K562 (cell line): Measurements from ENCODE around the gene CSAD. TPM values are rescaled to one million over a fixed set of nuclear protein-coding genes. Genes with fewer than 3 reads are reported as not detected.

ENCODE experiments used
- ATF4 ChIP-seq: fragments of 450-650 bp; formaldehyde crosslinking; IDR thresholded peaks from 2 replicates; pipeline ENCODE4 v1.4.0; 2022; ENCODE audit warnings: mild to moderate bottlenecking, moderate library complexity
- DIDO1 ChIP-seq: fragments of 450-650 bp; IDR thresholded peaks from 2 replicates; pipeline ENCODE4 v1.6.1; 2016; ENCODE audit warnings: low read depth, missing biosample characterization, missing genetic modification characterization
- ILK ChIP-seq: fragments of 450-650 bp; IDR thresholded peaks from 2 replicates; pipeline ENCODE4 v1.6.1; 2016; ENCODE audit warnings: missing genetic modification characterization, low read depth, mild to moderate bottlenecking, missing compliant biosample characterization, moderate library complexity, borderline replicate concordance
- L3MBTL2 ChIP-seq: fragments of 450-650 bp; IDR thresholded peaks from 2 replicates; pipeline ENCODE4 v1.6.1; 2016; ENCODE audit warnings: mild to moderate bottlenecking, moderate library complexity
- MAFK ChIP-seq: IDR thresholded peaks from 2 replicates; pipeline ENCODE4 v1.6.1; 2011; ENCODE audit warnings: low read length, improper control_type of control experiment
- MEF2D ChIP-seq: conservative IDR thresholded peaks from 2 replicates; pipeline ENCODE4 v1.6.1; 2016; ENCODE audit warnings: low read depth, missing genetic modification characterization, missing compliant biosample characterization
- NCOA6 ChIP-seq: fragments of 450-650 bp; IDR thresholded peaks from 2 replicates; pipeline ENCODE4 v1.6.1; 2017; ENCODE audit warnings: mild to moderate bottlenecking
- NUFIP1 ChIP-seq: fragments of 450-650 bp; IDR thresholded peaks from 2 replicates; pipeline ENCODE4 v1.6.1; 2018; ENCODE audit not compliant: partially characterized antibody
- PHF20 ChIP-seq: fragments of 450-650 bp; IDR thresholded peaks from 2 replicates; pipeline ENCODE4 v1.6.1; 2018; ENCODE audit not compliant: partially characterized antibody
- RBM39 ChIP-seq: fragments of 200-400 bp; formaldehyde crosslinking; optimal IDR thresholded peaks from 2 replicates; pipeline ENCODE3; 2018; ENCODE audit warnings: low read depth, low read length
- SIN3B ChIP-seq: fragments of 450-650 bp; IDR thresholded peaks from 2 replicates; pipeline ENCODE4 v1.6.1; 2017; ENCODE audit warnings: low read depth, mild to moderate bottlenecking, moderate library complexity
- SMC3 ChIP-seq: conservative IDR thresholded peaks from 2 replicates; pipeline ENCODE4 v1.6.1; 2011; ENCODE audit warnings: low read depth, low read length, improper control_type of control experiment; ENCODE audit not compliant: insufficient read depth
- SP2 ChIP-seq: IDR thresholded peaks from 2 replicates; pipeline ENCODE4 v1.6.1; 2011; ENCODE audit warnings: mild to moderate bottlenecking, low read depth, low read length, moderate library complexity; ENCODE audit not compliant: poor library complexity, severe bottlenecking; ENCODE audit errors: extremely low read depth
- TAF7 ChIP-seq: fragments of 450-650 bp; IDR thresholded peaks from 2 replicates; pipeline ENCODE4 v1.6.1; 2016; ENCODE audit warnings: missing genetic modification characterization, missing compliant biosample characterization
- TBP ChIP-seq: optimal IDR thresholded peaks from 2 replicates; pipeline ENCODE3; 2011; ENCODE audit warnings: low read depth, low read length, improper control_type of control experiment
- TEAD4 ChIP-seq, 2 experiments: sonication (generic) in 1 of 2; formaldehyde crosslinking in 1 of 2; IDR thresholded peaks; 2 replicates each; pipeline versions ENCODE4 v1.6.1 to v1.8.0; 2012 to 2022; ENCODE audit warnings: borderline replicate concordance in 1 of 2, inconsistent platforms in 1 of 2, low read length in 1 of 2, mild to moderate bottlenecking in 1 of 2, missing genetic modification reagents in 1 of 2
- TFAP4 ChIP-seq: sonication (generic); formaldehyde crosslinking; IDR thresholded peaks from 2 replicates; pipeline ENCODE4 v1.8.0; 2022; ENCODE audit warnings: missing genetic modification reagents, mild to moderate bottlenecking, moderate library complexity, borderline replicate concordance
- THRB ChIP-seq: fragments of 450-650 bp; formaldehyde crosslinking; conservative IDR thresholded peaks from 2 replicates; pipeline ENCODE4 v1.4.0; 2022; ENCODE audit warnings: mild to moderate bottlenecking, missing genetic modification characterization
- YY1 ChIP-seq, 3 experiments: IDR thresholded peaks; 2 replicates each; pipeline ENCODE4 v1.6.1; 2011; ENCODE audit warnings: low read length in 2 of 3, mild to moderate bottlenecking in 2 of 3, moderate library complexity in 2 of 3, borderline replicate concordance in 1 of 3, control low read depth in 1 of 3, low read depth in 1 of 3; ENCODE audit not compliant: insufficient read depth in 3 of 3, insufficient replicate concordance in 2 of 3, control insufficient read depth in 1 of 3, insufficient read length in 1 of 3; ENCODE audit errors: extremely low read depth in 1 of 3
- ZBTB5 ChIP-seq: fragments of 450-650 bp; IDR thresholded peaks from 2 replicates; pipeline ENCODE4 v1.6.1; 2017; ENCODE audit warnings: antibody characterized with exemption
- ZEB2 ChIP-seq: fragments of 450-650 bp; IDR thresholded peaks from 2 replicates; pipeline ENCODE4 v1.6.1; 2016
- ZFP36 ChIP-seq: fragments of 150-350 bp; IDR thresholded peaks from 2 replicates; pipeline ENCODE4 v1.6.1; 2018; ENCODE audit warnings: low read length, low read depth; ENCODE audit not compliant: partially characterized antibody
- polyA plus RNA-seq, 8 experiments: library from polyadenylated mRNA; depleted of rRNA in 4 of 8; stranded (reverse) in 5 of 8; unstranded in 3 of 8; fragments of >200 nt; fragmentation: Nextera tagmentation in 2 of 8; fragmentation: Illumina TruSeq in 1 of 8; extraction: Ambion mirVana in 2 of 8; extraction: Trizol in 1 of 8; gene quantifications; 2 replicates each; pipeline versions ENCODE4 v1.2.1 to v1.2.3, GENCODE V29; 2011 to 2014; ENCODE audit warnings: inconsistent platforms in 1 of 8, missing spikeins in 1 of 8
- total RNA-seq, 7 experiments: library from RNA; depleted of rRNA in 6 of 7; stranded (reverse); fragments of >200 nt in 6 of 7; fragmentation: Illumina TruSeq in 2 of 7; extraction: Trizol in 2 of 7; gene quantifications; 2 replicates each; pipeline versions ENCODE4 v1.2.1 to v1.2.3, GENCODE V29; 2011 to 2021; ENCODE audit warnings: low replicate concordance in 1 of 7

CSAD gene
- total and polyA plus RNA-seq, 9 of the 15 experiments (the other 6 are each of a cell fraction or from before 2014, with no cell fraction given), result 1.8 to 19.6 (median 8.1) TPM

GRCh38 chr12:53159195-53159839, 21.4 kb downstream of the CSAD start (continued):
- TF ChIP-seq MAFK (no peak), NUFIP1 (peak; percentile 22), YY1 (IDR thresholded peaks at IDR 0.05; ENCODE audit: borderline replicate concordance in 1 of 3, control insufficient read depth in 1 of 3, extremely low read depth in 1 of 3, insufficient read depth in 3 of 3, insufficient read length in 1 of 3, insufficient replicate concordance in 2 of 3, low read depth in 1 of 3, low read length in 2 of 3) (peak in 2 of 3 experiments; percentile 35 to 40), MEF2D (tag) (0 out of 2 replicates have a peak, but pooled peaks have one; percentile 27), L3MBTL2 (peak; percentile 87), PHF20 (no peak), ILK (tag) (no peak), NCOA6 (no peak), ZEB2 (peak; percentile 79), TAF7 (0 out of 2 replicates have a peak, but pooled peaks have one; percentile 13), SP2 (peak; percentile 31), DIDO1 (tag) (0 out of 2 replicates have a peak, but pooled peaks have one; percentile 27), RBM39 (peak; percentile 93), TFAP4 (CRISPR knock-in tag) (peak; percentile 73; the same call in 1 of the 2 replicates), TEAD4 (IDR thresholded peaks at IDR 0.05; ENCODE audit: low read length) (peak; percentile 39; the same call in 1 of the 2 replicates), TEAD4 (CRISPR knock-in tag; IDR thresholded peaks at IDR 0.05; ENCODE audit: borderline replicate concordance) (no peak), ZFP36 (peak; percentile 59), ZBTB5 (peak; percentile 81), TBP (peak; percentile 58), THRB (CRISPR knock-in tag) (no peak), ATF4 (CRISPR knock-in tag) (peak; percentile 95), SMC3 (peak; percentile 88), SIN3B (0 out of 2 replicates have a peak, but pooled peaks have one; percentile 9)
